Right atrium auricular region (tissue), 2 donors: ENCODE data around the gene ARHGDIA. TPM values are rescaled to one million over a fixed set of nuclear protein-coding genes. Genes with fewer than 3 reads are reported as not detected.
A peak's percentile ranks its signal among the peaks of the same experiment; 100 is the strongest.

Experiments used
- DNase-seq: peaks from one replicate; pipeline ENCODE4 v3.0.0-alpha.2; 2019; ENCODE audit warnings: low spot score
- H3K27ac ChIP-seq, 2 donors: fragments of 200-600 bp; sonication (generic); 1 replicate in 1 of 2; 2 replicates in 1 of 2; pipeline ENCODE4 v1.5.1; 2016 to 2019
- H3K27me3 ChIP-seq, 2 donors: fragments of 200-600 bp; sonication (generic); one replicate each; pipeline versions ENCODE4 v1.5.1 to v1.6.0; 2017 to 2019
- H3K36me3 ChIP-seq: fragments of 200-600 bp; sonication (generic); one replicate; pipeline ENCODE4 v1.5.1; 2016
- H3K4me1 ChIP-seq, 2 donors: fragments of 200-600 bp; sonication (generic); one replicate each; pipeline versions ENCODE4 v1.5.1 to v1.6.0; 2017 to 2019
- H3K4me3 ChIP-seq, 2 donors: fragments of 200-600 bp; sonication (generic); 1 replicate in 1 of 2; 2 replicates in 1 of 2; pipeline ENCODE4 v1.5.1; 2017 to 2019; ENCODE audit warnings: mild to moderate bottlenecking in 1 of 2, moderate library complexity in 1 of 2
- H3K9me3 ChIP-seq, 2 donors: fragments of 200-600 bp; sonication (generic); one replicate each; pipeline ENCODE4 v1.5.1; 2019
- CTCF ChIP-seq, 2 donors: fragments of 200-600 bp; sonication (generic); IDR thresholded peaks; one replicate each; pipeline ENCODE4 v1.5.1; 2019; ENCODE audit warnings: antibody characterized with exemption in 2 of 2
- total RNA-seq, 2 donors: library from RNA; depleted of rRNA; stranded (reverse); fragments of >200 nt; gene quantifications; one replicate each; pipeline ENCODE4 v1.1.0, GENCODE V29; 2016

The ARHGDIA gene
- total RNA-seq, 2 donors from 2014 or later, result 59.4 to 145 TPM

GRCh38 chr17:81915331-81915730 is 44.2 kb upstream of the ARHGDIA start:
- no peaks in the 10 kb centered on the region for H3K9me3 ChIP-seq
- DNase-seq, result no peak
- no peak for TF ChIP-seq CTCF (IDR thresholded peaks at IDR 0.05)
- peaks cover 0 to 38% of the 10 kb centered on the region in 2 donors for H3K4me1 ChIP-seq
- no peak overlapping the region for H3K4me3 ChIP-seq
- H3K27ac ChIP-seq, result no peak overlapping the region
- H3K36me3 ChIP-seq, result peaks cover 36% of the 10 kb centered on the region
- H3K27me3 ChIP-seq, result no peaks in the 10 kb centered on the region

GRCh38 chr17:81914103-81914850 is 43.1 kb upstream of the ARHGDIA start:
- DNase-seq, result no peak
- peaks cover 0 to 40% of the 10 kb centered on the region in 2 donors for H3K4me1 ChIP-seq
- no peak overlapping the region for H3K27ac ChIP-seq
- no peak for TF ChIP-seq CTCF (IDR thresholded peaks at IDR 0.05)
- peaks cover 27% of the 10 kb centered on the region for H3K36me3 ChIP-seq
- H3K27me3 ChIP-seq, result no peaks in the 10 kb centered on the region
- no peak overlapping the region for H3K4me3 ChIP-seq
- H3K9me3 ChIP-seq, result no peaks in the 10 kb centered on the region

- DNase-seq, result no peak
- no peaks in the 10 kb centered on the region for H3K27me3 ChIP-seq
- peaks cover 27% of the 10 kb centered on the region for H3K36me3 ChIP-seq
- H3K27ac ChIP-seq, result no peak overlapping the region
- H3K4me1 ChIP-seq, result peaks cover 0 to 33% of the 10 kb centered on the region in 2 donors
- no peaks in the 10 kb centered on the region for H3K9me3 ChIP-seq
- no peak for TF ChIP-seq CTCF (IDR thresholded peaks at IDR 0.05)
- H3K4me3 ChIP-seq, result no peak overlapping the region
Observed at GRCh38 chr17:81913394-81914102, 42.4 kb upstream of the ARHGDIA start.

GRCh38 chr17:81912441-81913309 is 41.5 kb upstream of the ARHGDIA start:
- no peak overlapping the region for H3K27ac ChIP-seq
- no peak for DNase-seq
- H3K9me3 ChIP-seq, result no peaks in the 10 kb centered on the region
- H3K36me3 ChIP-seq, result peaks cover 27% of the 10 kb centered on the region
- H3K4me1 ChIP-seq, result peaks cover 0 to 28% of the 10 kb centered on the region in 2 donors
- H3K4me3 ChIP-seq, result no peak overlapping the region
- TF ChIP-seq CTCF (IDR thresholded peaks at IDR 0.05), result no peak
- H3K27me3 ChIP-seq, result no peaks in the 10 kb centered on the region

- Histone ChIP-seq H3K4me1 (peaks cover 0 to 22% of the 10 kb centered on the region in 2 donors), H3K27me3 (no peaks in the 10 kb centered on the region), H3K36me3 (peaks cover 27% of the 10 kb centered on the region), H3K27ac (peak overlapping the region in 1 of 2 donors; percentile 65), H3K4me3 (peak overlapping the region in 1 of 2 donors; percentile 26), H3K9me3 (no peaks in the 10 kb centered on the region)
- TF ChIP-seq CTCF (IDR thresholded peaks at IDR 0.05), result no peak
- DNase-seq, result no peak
Observed at GRCh38 chr17:81911969-81912368, 40.8 kb upstream of the ARHGDIA start.
